Muscle of back (tissue), 11 donors: ENCODE results near the gene CXCL6. TPM values are rescaled to one million over a fixed set of nuclear protein-coding genes. Genes with fewer than 3 reads are reported as not detected.
A peak's percentile ranks its signal among the peaks of the same experiment; 100 is the strongest.

Experiments used
- DNase-seq, 3 donors: peaks; one replicate each; pipeline versions ENCODE4 v3.0.0 to v3.0.0-alpha.2; 2013
- polyA plus RNA-seq, 10 donors: library from polyadenylated mRNA; unstranded; fragments of 120-200 nt; gene quantifications; one replicate each; pipeline ENCODE4 v1.2.1, GENCODE V29; 2013; ENCODE audit not compliant: insufficient read length in 10 of 10

The CXCL6 gene
- polyA plus RNA-seq, 10 donors: 0.08 to 0.34 (median 0.30) TPM; not detected in 5

- DNase-seq: no peak
Measured at GRCh38 chr4:73841243-73841925, 4.9 kb downstream of the CXCL6 start.

DNA sequence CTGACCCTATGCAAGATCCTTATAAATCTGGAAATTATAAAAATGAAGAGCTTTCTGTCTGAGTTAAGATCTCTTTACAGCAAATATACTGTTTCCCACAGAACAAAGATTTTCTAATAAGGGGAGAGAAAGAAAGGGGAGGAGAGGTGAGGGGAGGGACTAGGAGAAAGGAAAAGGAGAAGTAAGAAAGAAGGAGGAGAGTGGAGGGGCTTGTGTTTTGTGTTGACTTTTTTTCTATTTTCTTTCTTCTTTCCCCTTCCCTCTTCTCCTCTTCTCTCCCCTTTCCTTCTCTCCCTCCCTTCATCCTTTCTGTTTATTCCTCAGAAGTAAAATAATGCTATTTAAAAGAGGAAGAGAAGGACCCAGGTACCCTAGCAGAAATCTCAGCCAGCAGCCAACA, 6.2 kb downstream of the CXCL6 start:
- no peak for DNase-seq

GRCh38 chr4:73843369-73843768, 6.9 kb downstream of the CXCL6 start:
- no peak for DNase-seq

- DNase-seq: no peak
Measured at GRCh38 chr4:73844345-73844744, 7.9 kb downstream of the CXCL6 start.

GRCh38 chr4:73844806-73845205, 8.3 kb downstream of the CXCL6 start:
- DNase-seq: no peak

- DNase-seq: no peak
Measured at GRCh38 chr4:73847526-73848182, 11.2 kb downstream of the CXCL6 start.

GRCh38 chr4:73848183-73848777, 11.8 kb downstream of the CXCL6 start:
- no peak for DNase-seq

DNA sequence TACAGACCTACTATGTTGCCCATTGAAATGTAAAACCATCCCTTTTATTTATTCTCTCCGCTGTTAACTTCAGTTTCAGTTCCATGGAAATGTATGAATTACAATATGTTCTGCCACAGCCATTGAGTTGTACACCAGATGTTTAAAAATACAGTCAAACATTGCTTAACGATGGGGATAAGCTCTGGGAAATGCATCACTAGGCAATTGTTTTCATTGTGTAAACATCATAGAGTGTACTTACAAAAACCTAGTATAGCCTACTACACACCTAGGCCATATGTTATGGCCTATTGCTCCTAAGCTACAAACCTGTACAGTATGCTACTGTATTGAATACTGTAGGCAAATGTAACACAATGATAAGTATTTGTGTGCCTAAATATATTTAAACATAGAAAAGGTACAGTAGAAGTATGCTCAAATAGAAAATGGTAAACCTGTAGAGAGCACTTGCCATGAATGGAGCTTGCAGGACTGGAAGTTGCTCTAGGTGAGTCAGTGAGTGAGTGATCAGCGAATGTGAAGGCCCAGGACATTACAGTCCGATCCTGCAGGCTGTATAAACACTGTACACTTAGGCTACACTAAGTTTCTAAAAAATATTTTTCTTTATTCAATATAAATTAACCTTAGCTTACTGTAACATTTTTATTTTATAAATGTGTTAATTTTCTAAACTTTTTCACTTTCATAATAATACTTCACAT, 13.9 kb downstream of the CXCL6 start:
- no peak for DNase-seq

GRCh38 chr4:73851293-73851692, 14.8 kb downstream of the CXCL6 start:
- DNase-seq: no peak

DNA sequence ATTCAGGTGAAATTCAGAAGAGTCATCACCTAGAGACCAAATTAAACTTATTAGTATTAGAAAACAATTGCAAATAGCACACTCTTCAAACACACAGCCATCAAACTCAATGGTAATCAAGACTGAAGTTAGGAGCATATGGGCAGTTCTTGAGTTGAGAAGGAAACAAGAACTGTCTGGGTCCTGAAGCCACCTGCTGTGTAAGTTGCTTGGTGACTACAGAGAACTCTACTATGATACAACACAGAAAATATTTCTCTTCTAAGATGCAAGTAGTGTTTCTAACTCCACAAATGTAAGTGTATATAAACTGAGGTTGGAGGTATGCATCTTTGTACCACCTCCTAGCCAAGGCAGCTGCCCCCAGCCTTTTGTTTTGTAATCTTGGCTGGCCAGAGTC, 16.3 kb downstream of the CXCL6 start:
- no peak for DNase-seq

GRCh38 chr4:73853246-73853704, 16.8 kb downstream of the CXCL6 start, which contains the start of gene PF4V1:
TSS of gene PF4V1 (plus strand) at chr4:73853296. CDS start at chr4:73853363, 67 bp downstream.
- peak in 1 of 3 donors; percentile 24 for DNase-seq

DNA sequence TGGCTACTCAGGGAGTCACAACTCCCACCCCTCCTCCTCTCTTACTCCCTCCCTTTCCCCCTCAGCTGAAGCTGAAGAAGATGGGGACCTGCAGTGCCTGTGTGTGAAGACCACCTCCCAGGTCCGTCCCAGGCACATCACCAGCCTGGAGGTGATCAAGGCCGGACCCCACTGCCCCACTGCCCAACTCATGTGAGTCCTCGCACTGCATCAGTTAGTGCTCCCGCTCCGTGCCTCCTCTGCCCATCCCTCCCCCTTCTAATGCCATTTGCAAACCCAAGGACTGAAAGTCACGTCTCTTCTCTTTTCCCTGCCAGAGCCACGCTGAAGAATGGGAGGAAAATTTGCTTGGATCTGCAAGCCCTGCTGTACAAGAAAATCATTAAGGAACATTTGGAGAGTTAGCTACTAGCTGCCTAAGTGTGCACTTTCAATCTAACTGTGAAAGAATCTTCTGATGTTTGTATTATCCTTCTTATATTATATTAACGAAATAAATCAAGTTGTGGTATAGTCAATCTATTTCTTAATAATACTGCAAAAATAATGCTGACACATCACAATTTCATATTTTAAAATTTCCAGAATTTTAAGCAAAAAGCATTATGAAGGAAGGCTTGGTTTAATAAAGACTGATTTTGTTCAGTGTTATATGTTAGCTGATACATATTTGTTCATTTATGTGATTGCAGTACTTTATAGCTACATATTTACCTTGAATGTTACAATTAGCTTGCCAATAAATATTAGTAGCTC, 17.4 kb downstream of the CXCL6 start:
- no peak for DNase-seq

- no peak for DNase-seq
Measured at GRCh38 chr4:73855406-73855805, 18.9 kb downstream of the CXCL6 start.

DNA sequence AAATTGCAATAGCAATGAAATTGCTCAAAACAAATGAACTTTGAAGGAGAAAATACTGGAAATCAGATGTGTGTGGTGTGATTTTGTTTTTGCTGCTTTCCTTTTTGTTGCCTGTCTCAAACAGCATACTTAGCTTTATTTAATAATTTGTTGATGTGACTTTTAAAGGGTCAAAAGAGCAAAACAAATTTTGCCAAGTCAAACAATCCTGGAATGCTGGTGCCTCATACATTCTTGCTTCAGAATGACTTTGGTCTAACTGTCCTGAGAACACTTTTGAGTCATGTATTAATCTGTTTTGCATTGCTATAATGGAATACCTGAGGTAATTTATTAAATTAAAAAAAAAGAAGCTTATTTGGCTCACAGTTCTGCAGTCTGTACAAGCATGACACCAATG, 20.0 kb downstream of the CXCL6 start:
- DNase-seq: no peak

GRCh38 chr4:73859614-73860088, 23.2 kb downstream of the CXCL6 start:
- no peak for DNase-seq

DNA sequence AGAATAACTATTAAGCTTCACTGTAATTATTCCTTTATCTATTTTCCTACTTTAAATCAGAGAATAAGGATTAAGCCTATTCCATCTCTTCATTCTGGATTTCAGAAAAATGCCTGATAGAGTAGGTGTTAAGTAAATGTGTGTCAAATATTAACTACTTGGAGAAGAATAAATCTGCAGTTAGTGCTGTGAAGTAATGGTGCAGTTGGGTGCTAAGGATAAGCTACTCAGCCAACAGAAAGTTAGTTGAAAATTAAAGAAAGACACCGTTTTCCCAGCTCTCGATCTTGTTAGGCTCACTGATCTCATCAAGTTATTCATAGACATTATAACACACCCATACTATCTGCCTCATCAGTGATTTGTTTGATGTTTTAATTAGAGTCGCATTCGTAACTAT, 23.7 kb downstream of the CXCL6 start:
- no peak for DNase-seq

DNA sequence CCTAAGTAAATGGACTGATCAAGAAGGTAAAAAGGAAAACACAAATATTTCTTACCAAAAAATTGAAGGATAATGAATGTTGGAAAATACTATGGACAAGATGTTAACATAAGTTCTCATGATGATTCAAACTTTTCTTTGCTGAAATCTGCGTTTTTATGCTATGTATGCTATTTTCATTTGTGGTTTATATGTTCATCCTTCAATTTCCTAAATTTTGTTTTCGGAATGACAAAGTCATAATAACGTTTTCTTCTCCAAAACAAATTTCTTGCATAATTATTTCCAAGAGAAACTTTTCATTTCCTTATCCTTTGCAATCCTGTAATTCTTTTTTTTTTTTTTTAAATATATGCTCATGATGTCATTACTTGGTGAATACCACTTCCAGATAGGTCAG, 24.4 kb downstream of the CXCL6 start:
- DNase-seq: no peak

DNA sequence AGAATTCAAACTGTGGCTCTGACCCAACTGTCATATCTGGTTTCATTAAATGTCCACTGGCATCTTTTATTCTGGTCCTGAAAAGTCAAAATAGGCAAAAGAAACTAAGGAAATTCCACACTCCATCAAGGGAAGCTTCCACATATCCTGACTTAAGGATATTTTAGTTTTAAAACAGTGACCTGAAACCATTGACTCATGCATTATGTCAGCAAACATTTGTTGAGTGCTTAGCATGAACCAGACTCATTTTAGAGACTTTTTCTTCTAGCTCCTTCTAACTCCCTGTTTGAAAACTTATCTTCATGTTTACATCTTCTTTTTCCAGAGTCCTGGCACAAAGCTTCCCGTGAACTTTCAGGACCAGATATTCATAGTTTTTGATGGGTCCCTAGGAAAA, 25.8 kb downstream of the CXCL6 start:
- DNase-seq: no peak

GRCh38 chr4:73864365-73864764, 27.9 kb downstream of the CXCL6 start:
- DNase-seq: no peak

DNA sequence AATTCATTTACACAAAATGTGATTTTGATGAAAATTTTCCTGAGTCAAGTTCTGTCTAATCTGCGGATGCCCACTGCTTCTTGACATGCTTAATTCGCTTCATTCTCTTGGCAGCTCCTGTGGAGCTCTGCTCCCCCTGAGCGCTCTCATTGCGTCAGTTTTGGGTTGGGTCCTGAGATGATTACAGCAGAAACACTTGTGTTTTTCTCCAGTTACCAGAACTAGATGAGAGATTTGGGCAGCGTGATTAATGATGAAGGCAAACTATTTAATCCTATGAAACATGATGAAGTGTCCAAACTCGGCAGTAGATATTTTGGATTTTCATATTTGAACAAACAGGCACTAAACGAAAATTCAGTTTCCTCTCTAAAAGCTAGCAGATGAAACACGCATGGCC, 28.5 kb downstream of the CXCL6 start:
- no peak for DNase-seq

DNA sequence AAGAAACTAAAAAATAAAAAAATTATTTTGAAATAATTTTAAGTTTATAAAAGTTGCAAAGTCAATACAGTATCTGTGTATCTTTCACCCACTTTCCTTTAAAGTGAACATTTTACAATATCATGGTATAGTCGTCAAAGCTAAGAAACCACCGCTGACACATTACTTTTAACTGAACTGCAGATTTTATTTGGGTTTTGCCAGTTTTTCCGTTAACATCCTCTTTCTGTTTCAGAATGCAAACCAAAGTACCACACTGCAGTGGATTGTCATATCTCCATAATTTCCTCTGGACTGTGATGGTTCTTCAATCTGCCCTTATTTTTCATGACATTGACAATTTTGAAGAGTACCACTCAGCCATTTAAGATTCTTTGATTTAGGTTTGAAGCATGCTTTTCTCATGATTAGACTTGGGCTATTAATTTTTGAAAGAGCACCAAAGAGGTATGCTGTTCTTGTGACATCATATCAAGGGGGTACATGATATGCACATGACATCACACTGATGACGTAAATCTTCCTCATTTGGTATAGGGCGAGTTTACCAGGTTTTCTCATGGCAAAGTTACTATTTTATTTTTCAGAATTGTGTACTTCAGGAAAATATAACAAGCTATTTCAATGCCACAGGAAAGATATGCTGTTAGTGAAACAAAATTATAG, 29.1 kb downstream of the CXCL6 start:
- no peak for DNase-seq
